GM19240 (cell line): Measurements from ENCODE around the gene CCP110.
"Not testable (repeated sequence)": the region's sequence is repeated elsewhere in the genome, so short reads cannot be mapped to it uniquely, and the experiment has no call there.

Experiments used
- DNase-seq: peaks from one replicate; pipeline ENCODE4 v3.0.0; 2011; ENCODE audit warnings: low spot score; ENCODE audit not compliant: insufficient read length

The CCP110 gene

GRCh38 chr16:19543278-19543996 lies 19.7 kb downstream of the CCP110 start:
- not testable (repeated sequence) for DNase-seq

GRCh38 chr16:19548144-19548543 lies 24.4 kb downstream of the CCP110 start:
- DNase-seq: no peak

- DNase-seq: no peak
Observed at GRCh38 chr16:19549673-19550072, 25.9 kb downstream of the CCP110 start.

- DNase-seq: peak; percentile 68
Observed at GRCh38 chr16:19555186-19555937, 31.6 kb downstream of the CCP110 start, which contains the start of gene VPS35L. VPS35L (plus strand) TSS chr16:19555703; CDS start chr16:19555730, 27 bp downstream.

GRCh38 chr16:19555938-19556771 lies 32.4 kb downstream of the CCP110 start:
- no peak for DNase-seq

GRCh38 chr16:19559242-19559910 lies 35.6 kb downstream of the CCP110 start:
- no peak for DNase-seq

- DNase-seq: no peak
Observed at GRCh38 chr16:19560078-19560477, 36.3 kb downstream of the CCP110 start.

GRCh38 chr16:19563377-19563776 lies 39.6 kb downstream of the CCP110 start:
- no peak for DNase-seq

- no peak for DNase-seq
Observed at GRCh38 chr16:19566362-19566761, 42.6 kb downstream of the CCP110 start.

- DNase-seq: no peak
Observed at GRCh38 chr16:19567560-19567959, 43.8 kb downstream of the CCP110 start.

- no peak for DNase-seq
Observed at GRCh38 chr16:19573997-19574396, 50.3 kb downstream of the CCP110 start.

GRCh38 chr16:19574615-19575014 lies 50.9 kb downstream of the CCP110 start:
- DNase-seq: no peak

GRCh38 chr16:19578378-19578971 lies 54.7 kb downstream of the CCP110 start:
- DNase-seq: no peak

GRCh38 chr16:19582050-19582831 lies 58.5 kb downstream of the CCP110 start:
- no peak for DNase-seq

GRCh38 chr16:19583665-19584300 lies 60.0 kb downstream of the CCP110 start:
- DNase-seq: no peak

- no peak for DNase-seq
Observed at GRCh38 chr16:19588661-19589060, 64.9 kb downstream of the CCP110 start.

- no peak for DNase-seq
Observed at GRCh38 chr16:19589106-19589505, 65.4 kb downstream of the CCP110 start.

- no peak for DNase-seq
Observed at GRCh38 chr16:19589771-19590302, 66.1 kb downstream of the CCP110 start.

- DNase-seq: no peak
Observed at GRCh38 chr16:19595043-19595767, 71.5 kb downstream of the CCP110 start.
